Measurements from ENCODE around the gene DNAJC11.

DNA sequence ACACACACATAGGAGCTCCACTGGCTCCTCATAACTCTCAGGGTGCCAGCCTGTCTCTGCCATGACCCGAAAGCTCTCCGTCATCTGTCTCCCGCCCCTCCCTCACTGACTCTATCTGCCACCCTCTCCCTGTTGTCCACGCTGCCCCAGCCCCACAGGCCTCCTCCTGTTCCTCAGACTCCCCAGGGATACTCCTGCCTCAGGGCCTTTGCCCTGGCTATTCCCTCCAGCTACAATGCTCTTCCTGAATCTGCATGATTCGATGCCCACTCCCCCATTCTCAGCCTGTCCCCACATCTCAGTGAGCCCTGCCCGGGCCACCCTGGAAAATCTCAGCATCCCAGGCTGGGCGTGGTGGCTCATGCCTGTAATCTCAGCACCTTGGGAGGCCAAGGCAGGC, 24.6 kb upstream of the DNAJC11 start:
- no peak for TF ChIP-seq TCF4 (CRISPR knock-in tag; IDR thresholded peaks at IDR 0.05; ENCODE audit: borderline replicate concordance)
- no peak for TF ChIP-seq SNAI2 (CRISPR knock-in tag; IDR thresholded peaks at IDR 0.05)
- no peak for TF ChIP-seq BACH2 (CRISPR knock-in tag; IDR thresholded peaks at IDR 0.05; ENCODE audit: borderline replicate concordance)
- TF ChIP-seq, protein P1, sequence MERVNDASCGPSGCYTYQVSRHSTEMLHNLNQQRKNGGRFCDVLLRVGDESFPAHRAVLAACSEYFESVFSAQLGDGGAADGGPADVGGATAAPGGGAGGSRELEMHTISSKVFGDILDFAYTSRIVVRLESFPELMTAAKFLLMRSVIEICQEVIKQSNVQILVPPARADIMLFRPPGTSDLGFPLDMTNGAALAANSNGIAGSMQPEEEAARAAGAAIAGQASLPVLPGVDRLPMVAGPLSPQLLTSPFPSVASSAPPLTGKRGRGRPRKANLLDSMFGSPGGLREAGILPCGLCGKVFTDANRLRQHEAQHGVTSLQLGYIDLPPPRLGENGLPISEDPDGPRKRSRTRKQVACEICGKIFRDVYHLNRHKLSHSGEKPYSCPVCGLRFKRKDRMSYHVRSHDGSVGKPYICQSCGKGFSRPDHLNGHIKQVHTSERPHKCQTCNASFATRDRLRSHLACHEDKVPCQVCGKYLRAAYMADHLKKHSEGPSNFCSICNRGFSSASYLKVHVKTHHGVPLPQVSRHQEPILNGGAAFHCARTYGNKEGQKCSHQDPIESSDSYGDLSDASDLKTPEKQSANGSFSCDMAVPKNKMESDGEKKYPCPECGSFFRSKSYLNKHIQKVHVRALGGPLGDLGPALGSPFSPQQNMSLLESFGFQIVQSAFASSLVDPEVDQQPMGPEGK (CRISPR knock-in tag; IDR thresholded peaks at IDR 0.05; ENCODE audit: borderline replicate concordance): no peak
